Body of pancreas (tissue), 4 donors: ENCODE measurements around the gene FAM217B.

Experiments
- CTCF ChIP-seq, 7 experiments: fragments of 450-650 bp in 4 of 7; fragments of 200-600 bp in 3 of 7; sonication (generic) in 3 of 7; IDR thresholded peaks; one replicate each; pipeline ENCODE4 v1.5.1; 2016 to 2019; ENCODE audit warnings: antibody characterized with exemption in 7 of 7
- POLR2A ChIP-seq, 3 donors: fragments of 450-650 bp; IDR thresholded peaks; one replicate each; pipeline ENCODE4 v1.6.1; 2016; ENCODE audit warnings: antibody characterized with exemption in 3 of 3, mild to moderate bottlenecking in 2 of 3

DNA sequence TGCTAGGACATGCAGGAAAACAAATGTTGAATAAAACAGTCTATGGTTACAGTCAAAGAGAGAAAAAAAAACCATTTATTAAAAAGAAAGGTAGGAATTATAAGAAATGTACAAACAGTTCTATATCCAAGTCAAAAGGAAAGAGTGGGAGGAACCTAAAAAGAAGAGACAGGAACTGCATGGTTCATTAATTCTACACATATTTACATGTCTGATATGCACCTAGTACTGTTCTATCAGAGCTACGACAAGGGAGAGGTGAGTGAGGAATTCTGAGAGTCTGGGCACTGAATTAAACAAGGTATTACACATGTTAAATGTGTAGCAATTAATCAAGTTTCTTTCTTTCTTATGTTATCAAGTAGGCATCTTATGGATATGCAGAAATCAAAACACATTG lies 48.6 kb upstream of the FAM217B start:
- TF ChIP-seq CTCF (IDR thresholded peaks at IDR 0.05), result no peak
- no peak for TF ChIP-seq POLR2A (IDR thresholded peaks at IDR 0.05)
